Measurements from ENCODE around the gene INTS14. TPM values are rescaled to one million over a fixed set of nuclear protein-coding genes. Genes with fewer than 3 reads are reported as not detected.
A peak's percentile ranks its signal among the peaks of the same experiment; 100 is the strongest.

Gene INTS14
- total RNA-seq, 2 experiments from 2014 or later: 47.4 to 48.1 TPM

GRCh38 chr15:65529762-65530317 is 81.1 kb downstream of the INTS14 start:
- ATAC-seq (no peak), DNase-seq (no peak)
- Mint-ChIP-seq H3K27me3 (no peaks in the 10 kb centered on the region), H3K4me3 (peak overlapping the region; percentile 82), H3K4me1 (ENCODE audit: low read depth) (peaks cover 35% of the 10 kb centered on the region), H3K27ac (peak overlapping the region; percentile 82), H3K36me3 (ENCODE audit: low read depth) (peaks cover 11% of the 10 kb centered on the region), H3K9me3 (no peaks in the 10 kb centered on the region)
- CTCF ChIA-PET: interaction anchor here (1.4 to 1.6 kb wide), 3 partner anchors 9 to 41 kb away, joined by 3 to 5 read pairs (median 4); no protein-coding TSS in a partner anchor
- no peak for TF ChIP-seq CTCF (IDR thresholded peaks at IDR 0.05)
- intact Hi-C loops (cut with micrococcal nuclease): no loop called here
- POLR2A ChIA-PET: interaction anchor here (0.9 to 2.1 kb wide), 8 partner anchors 14 to 543 kb away, joined by 3 to 9 read pairs (median 3); partner anchors contain the start of gene INTS14

Other genes with a start within 250 kb of the INTS14 start
- gene IGDCC3, start 233.1 kb downstream of the INTS14 start, total RNA-seq: not detected
- under 1 TPM; 0.20 to 0.31 TPM for gene IGDCC4, start 188.2 kb downstream of the INTS14 start, total RNA-seq
- gene DPP8, start 93.4 kb downstream of the INTS14 start, total RNA-seq: 10 to 100 TPM; 27.7 to 32.6 TPM
- gene HACD3, start 80.7 kb downstream of the INTS14 start, total RNA-seq: 10 to 100 TPM; 30.2 to 32.5 TPM
- 1 to 10 TPM; 6.8 to 7.6 TPM for gene SLC24A1, start 10.8 kb upstream of the INTS14 start, total RNA-seq
- gene DENND4A, start 181.2 kb upstream of the INTS14 start, total RNA-seq: 10 to 100 TPM; 53.1 to 54.7 TPM